ENCODE data around the gene CCDC85C. TPM values are rescaled to one million over a fixed set of nuclear protein-coding genes. Genes with fewer than 3 reads are reported as not detected.

Gene CCDC85C
- polyA plus RNA-seq, 1 experiment: 11.8 TPM

- Histone ChIP-seq H3K4me3 (ENCODE audit: low read depth, low read length) (no peak overlapping the region), H3K36me3 (ENCODE audit: control insufficient read depth, insufficient read depth, low read length) (peaks cover 48% of the 10 kb centered on the region), H3K27me3 (ENCODE audit: control insufficient read depth, insufficient read depth, low read length) (no peaks in the 10 kb centered on the region)
- DNase-seq (ENCODE audit: low read depth): no peak
- POLR2A ChIA-PET: interaction anchor here (0.6 kb wide), 1 partner anchor 180 kb away, joined by 5 read pairs; no protein-coding TSS in a partner anchor
- CTCF ChIA-PET: no interaction called here
- TF ChIP-seq, protein P1, sequence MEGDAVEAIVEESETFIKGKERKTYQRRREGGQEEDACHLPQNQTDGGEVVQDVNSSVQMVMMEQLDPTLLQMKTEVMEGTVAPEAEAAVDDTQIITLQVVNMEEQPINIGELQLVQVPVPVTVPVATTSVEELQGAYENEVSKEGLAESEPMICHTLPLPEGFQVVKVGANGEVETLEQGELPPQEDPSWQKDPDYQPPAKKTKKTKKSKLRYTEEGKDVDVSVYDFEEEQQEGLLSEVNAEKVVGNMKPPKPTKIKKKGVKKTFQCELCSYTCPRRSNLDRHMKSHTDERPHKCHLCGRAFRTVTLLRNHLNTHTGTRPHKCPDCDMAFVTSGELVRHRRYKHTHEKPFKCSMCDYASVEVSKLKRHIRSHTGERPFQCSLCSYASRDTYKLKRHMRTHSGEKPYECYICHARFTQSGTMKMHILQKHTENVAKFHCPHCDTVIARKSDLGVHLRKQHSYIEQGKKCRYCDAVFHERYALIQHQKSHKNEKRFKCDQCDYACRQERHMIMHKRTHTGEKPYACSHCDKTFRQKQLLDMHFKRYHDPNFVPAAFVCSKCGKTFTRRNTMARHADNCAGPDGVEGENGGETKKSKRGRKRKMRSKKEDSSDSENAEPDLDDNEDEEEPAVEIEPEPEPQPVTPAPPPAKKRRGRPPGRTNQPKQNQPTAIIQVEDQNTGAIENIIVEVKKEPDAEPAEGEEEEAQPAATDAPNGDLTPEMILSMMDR (IDR thresholded peaks at IDR 0.05; ENCODE audit: insufficient read depth, low read depth, low read length): no peak
Observed at GRCh38 chr14:99503848-99504453, 100.1 kb downstream of the CCDC85C start.

- CTCF ChIA-PET: no interaction called here
- POLR2A ChIA-PET: no interaction called here
- H3K36me3 ChIP-seq (ENCODE audit: control insufficient read depth, insufficient read depth, low read length): peaks cover 46% of the 10 kb centered on the region
- no peaks in the 10 kb centered on the region for H3K27me3 ChIP-seq (ENCODE audit: control insufficient read depth, insufficient read depth, low read length)
- DNase-seq (ENCODE audit: low read depth): no peak
- TF ChIP-seq, protein P1 (IDR thresholded peaks at IDR 0.05; ENCODE audit: insufficient read depth, low read depth, low read length): no peak
- no peak overlapping the region for H3K4me3 ChIP-seq (ENCODE audit: low read depth, low read length)
Observed at GRCh38 chr14:99502989-99503421, 101.0 kb downstream of the CCDC85C start.

DNA sequence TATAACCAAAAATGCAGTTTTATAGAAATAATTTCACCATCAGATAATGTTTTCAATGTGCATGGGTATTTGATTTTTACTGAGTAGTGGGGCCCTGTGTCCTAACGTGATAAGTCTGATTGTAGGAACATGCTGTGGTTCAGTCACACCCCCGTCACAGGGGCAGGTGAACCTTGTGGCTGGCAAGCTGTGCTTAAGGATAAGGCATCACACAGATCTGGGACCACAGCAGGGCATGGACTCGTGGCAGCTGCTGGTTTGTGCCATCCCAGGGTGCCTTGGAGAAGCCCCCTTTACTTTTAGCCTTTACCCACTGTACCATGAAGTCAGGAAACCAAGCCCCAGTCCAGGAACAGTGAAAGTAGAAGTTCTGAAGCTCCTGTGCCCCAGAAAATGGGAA, 106.1 kb downstream of the CCDC85C start:
- Histone ChIP-seq H3K36me3 (ENCODE audit: control insufficient read depth, insufficient read depth, low read length) (peaks cover 31% of the 10 kb centered on the region), H3K27me3 (ENCODE audit: control insufficient read depth, insufficient read depth, low read length) (no peaks in the 10 kb centered on the region), H3K4me3 (ENCODE audit: low read depth, low read length) (no peak overlapping the region)
- ChIA-PET POLR2A (no interaction called here), CTCF (no interaction called here)
- TF ChIP-seq, protein P1 (IDR thresholded peaks at IDR 0.05; ENCODE audit: insufficient read depth, low read depth, low read length): no peak
- no peak for DNase-seq (ENCODE audit: low read depth)

- Histone ChIP-seq H3K36me3 (ENCODE audit: control insufficient read depth, insufficient read depth, low read length) (peaks cover 28% of the 10 kb centered on the region), H3K27me3 (ENCODE audit: control insufficient read depth, insufficient read depth, low read length) (no peaks in the 10 kb centered on the region), H3K4me3 (ENCODE audit: low read depth, low read length) (no peak overlapping the region)
- POLR2A ChIA-PET: no interaction called here
- CTCF ChIA-PET: no interaction called here
- TF ChIP-seq, protein P1 (IDR thresholded peaks at IDR 0.05; ENCODE audit: insufficient read depth, low read depth, low read length): no peak
- no peak for DNase-seq (ENCODE audit: low read depth)
Observed at GRCh38 chr14:99497341-99497740, 106.7 kb downstream of the CCDC85C start.

- Histone ChIP-seq H3K36me3 (ENCODE audit: control insufficient read depth, insufficient read depth, low read length) (no peaks in the 10 kb centered on the region), H3K4me3 (ENCODE audit: low read depth, low read length) (no peak overlapping the region), H3K27me3 (ENCODE audit: control insufficient read depth, insufficient read depth, low read length) (no peaks in the 10 kb centered on the region)
- TF ChIP-seq, protein P1 (IDR thresholded peaks at IDR 0.05; ENCODE audit: insufficient read depth, low read depth, low read length): no peak
- CTCF ChIA-PET: no interaction called here
- POLR2A ChIA-PET: no interaction called here
- no peak for DNase-seq (ENCODE audit: low read depth)
Observed at GRCh38 chr14:99484106-99484505, 119.9 kb downstream of the CCDC85C start.

All from BJ (cell line).